Measurements from ENCODE around the gene RPL28.

DNA sequence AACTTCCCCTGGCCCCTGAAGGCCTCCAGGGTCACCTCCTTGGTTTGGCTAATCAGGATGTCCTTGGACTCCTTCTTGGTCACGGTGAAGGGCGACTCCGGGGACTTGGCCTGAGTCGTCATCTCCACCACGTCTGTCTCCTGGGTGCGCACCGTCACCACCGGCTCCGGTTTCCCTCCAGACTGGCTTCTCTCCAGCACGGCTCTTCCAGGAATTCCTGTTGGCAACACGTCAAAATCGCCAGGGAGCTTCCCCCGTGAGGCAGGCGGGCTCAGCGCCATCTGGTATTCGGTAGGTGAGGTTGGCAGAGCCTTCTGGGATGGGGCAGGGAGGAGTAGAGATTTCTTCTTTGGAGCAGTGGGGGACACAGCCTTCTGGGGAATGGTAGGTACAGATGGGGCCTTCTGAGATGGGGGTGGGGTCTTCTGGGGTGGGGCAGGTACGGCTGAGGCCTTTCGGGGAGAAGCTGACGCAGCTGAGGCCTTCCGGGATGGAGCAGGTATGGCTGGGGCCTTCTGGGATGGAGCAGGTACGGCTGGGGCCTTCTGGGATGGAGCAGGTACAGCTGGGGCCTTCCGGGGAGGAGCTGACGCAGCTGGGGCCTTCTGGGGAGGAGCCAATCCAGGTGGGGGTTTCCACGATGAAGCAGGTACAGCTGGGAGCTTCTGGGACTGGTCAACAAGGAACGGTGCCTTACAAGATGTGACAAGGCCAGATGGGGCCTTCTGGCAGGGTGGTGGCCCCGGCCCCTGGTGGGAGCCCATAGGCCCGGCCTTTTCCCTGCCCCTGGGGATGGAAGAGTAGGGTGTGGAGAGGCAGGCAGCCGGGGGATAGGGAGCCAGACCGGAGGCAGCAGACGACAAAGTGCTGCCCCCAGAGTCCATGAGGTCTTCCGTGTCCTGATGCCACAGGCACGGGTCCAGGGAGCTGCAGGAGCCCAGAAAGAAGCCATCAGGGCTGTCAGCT lies 26.5 kb upstream of the RPL28 start:
- TF ChIP-seq, protein P1, sequence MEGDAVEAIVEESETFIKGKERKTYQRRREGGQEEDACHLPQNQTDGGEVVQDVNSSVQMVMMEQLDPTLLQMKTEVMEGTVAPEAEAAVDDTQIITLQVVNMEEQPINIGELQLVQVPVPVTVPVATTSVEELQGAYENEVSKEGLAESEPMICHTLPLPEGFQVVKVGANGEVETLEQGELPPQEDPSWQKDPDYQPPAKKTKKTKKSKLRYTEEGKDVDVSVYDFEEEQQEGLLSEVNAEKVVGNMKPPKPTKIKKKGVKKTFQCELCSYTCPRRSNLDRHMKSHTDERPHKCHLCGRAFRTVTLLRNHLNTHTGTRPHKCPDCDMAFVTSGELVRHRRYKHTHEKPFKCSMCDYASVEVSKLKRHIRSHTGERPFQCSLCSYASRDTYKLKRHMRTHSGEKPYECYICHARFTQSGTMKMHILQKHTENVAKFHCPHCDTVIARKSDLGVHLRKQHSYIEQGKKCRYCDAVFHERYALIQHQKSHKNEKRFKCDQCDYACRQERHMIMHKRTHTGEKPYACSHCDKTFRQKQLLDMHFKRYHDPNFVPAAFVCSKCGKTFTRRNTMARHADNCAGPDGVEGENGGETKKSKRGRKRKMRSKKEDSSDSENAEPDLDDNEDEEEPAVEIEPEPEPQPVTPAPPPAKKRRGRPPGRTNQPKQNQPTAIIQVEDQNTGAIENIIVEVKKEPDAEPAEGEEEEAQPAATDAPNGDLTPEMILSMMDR (IDR thresholded peaks at IDR 0.05), result no peak
- TF ChIP-seq POLR2AphosphoS5 (IDR thresholded peaks at IDR 0.05) (no peak), POLR2A (IDR thresholded peaks at IDR 0.05) (no peak)
